GM19023 (cell line): Measurements from ENCODE around the gene GRM4.

Experiments
- ATAC-seq: cut with Tn5 transposase; IDR thresholded peaks from one replicate; pipeline ENCODE4 v1.9.1; 2021; ENCODE audit warnings: mild to moderate bottlenecking, moderate library complexity; ENCODE audit not compliant: unreplicated experiment

GRM4 gene

GRCh38 chr6:34065466-34066217 lies 80.2 kb downstream of the GRM4 start:
- no peak for ATAC-seq

- ATAC-seq = no peak
These were observed 81.2 kb downstream of the GRM4 start for GRCh38 chr6:34064675-34065074.

GRCh38 chr6:34063651-34064050 lies 82.2 kb downstream of the GRM4 start:
- ATAC-seq = no peak

- no peak for ATAC-seq
These were observed 83.1 kb downstream of the GRM4 start for GRCh38 chr6:34062815-34063214.

- no peak for ATAC-seq
These were observed 83.7 kb downstream of the GRM4 start for GRCh38 chr6:34062156-34062555.

GRCh38 chr6:34061348-34061747 lies 84.5 kb downstream of the GRM4 start:
- ATAC-seq = no peak

- ATAC-seq = no peak
These were observed 86.0 kb downstream of the GRM4 start for GRCh38 chr6:34059914-34060313.

GRCh38 chr6:34059136-34059731 lies 86.7 kb downstream of the GRM4 start:
- no peak for ATAC-seq

- ATAC-seq = no peak
These were observed 88.1 kb downstream of the GRM4 start for GRCh38 chr6:34057790-34058189.

GRCh38 chr6:34057191-34057590 lies 88.7 kb downstream of the GRM4 start:
- ATAC-seq = no peak

GRCh38 chr6:34056305-34057108 lies 89.4 kb downstream of the GRM4 start:
- no peak for ATAC-seq

GRCh38 chr6:34055223-34055933 lies 90.5 kb downstream of the GRM4 start:
- ATAC-seq = no peak

GRCh38 chr6:34053721-34054120 lies 92.2 kb downstream of the GRM4 start:
- ATAC-seq = no peak

- ATAC-seq = no peak
These were observed 92.8 kb downstream of the GRM4 start for GRCh38 chr6:34052918-34053608.

GRCh38 chr6:34052071-34052825 lies 93.6 kb downstream of the GRM4 start:
- ATAC-seq = no peak

- no peak for ATAC-seq
These were observed 94.5 kb downstream of the GRM4 start for GRCh38 chr6:34051331-34051919.

- ATAC-seq = no peak
These were observed 95.2 kb downstream of the GRM4 start for GRCh38 chr6:34050691-34051090.

GRCh38 chr6:34049395-34050342 lies 96.2 kb downstream of the GRM4 start:
- ATAC-seq = no peak
